Dermis lymphatic vessel endothelial cell (primary cell): ENCODE results near the gene STXBP3. TPM values are rescaled to one million over a fixed set of nuclear protein-coding genes. Genes with fewer than 3 reads are reported as not detected.

ENCODE experiments used
- total RNA-seq: library from RNA; depleted of rRNA; stranded (reverse); fragments of >200 nt; gene quantifications from 2 replicates; pipeline ENCODE4 v1.2.1, GENCODE V29; 2014

The STXBP3 gene, protein sequence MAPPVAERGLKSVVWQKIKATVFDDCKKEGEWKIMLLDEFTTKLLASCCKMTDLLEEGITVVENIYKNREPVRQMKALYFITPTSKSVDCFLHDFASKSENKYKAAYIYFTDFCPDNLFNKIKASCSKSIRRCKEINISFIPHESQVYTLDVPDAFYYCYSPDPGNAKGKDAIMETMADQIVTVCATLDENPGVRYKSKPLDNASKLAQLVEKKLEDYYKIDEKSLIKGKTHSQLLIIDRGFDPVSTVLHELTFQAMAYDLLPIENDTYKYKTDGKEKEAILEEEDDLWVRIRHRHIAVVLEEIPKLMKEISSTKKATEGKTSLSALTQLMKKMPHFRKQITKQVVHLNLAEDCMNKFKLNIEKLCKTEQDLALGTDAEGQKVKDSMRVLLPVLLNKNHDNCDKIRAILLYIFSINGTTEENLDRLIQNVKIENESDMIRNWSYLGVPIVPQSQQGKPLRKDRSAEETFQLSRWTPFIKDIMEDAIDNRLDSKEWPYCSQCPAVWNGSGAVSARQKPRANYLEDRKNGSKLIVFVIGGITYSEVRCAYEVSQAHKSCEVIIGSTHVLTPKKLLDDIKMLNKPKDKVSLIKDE
- 55.8 and 78.1 TPM in 2 replicates for total RNA-seq

DNA sequence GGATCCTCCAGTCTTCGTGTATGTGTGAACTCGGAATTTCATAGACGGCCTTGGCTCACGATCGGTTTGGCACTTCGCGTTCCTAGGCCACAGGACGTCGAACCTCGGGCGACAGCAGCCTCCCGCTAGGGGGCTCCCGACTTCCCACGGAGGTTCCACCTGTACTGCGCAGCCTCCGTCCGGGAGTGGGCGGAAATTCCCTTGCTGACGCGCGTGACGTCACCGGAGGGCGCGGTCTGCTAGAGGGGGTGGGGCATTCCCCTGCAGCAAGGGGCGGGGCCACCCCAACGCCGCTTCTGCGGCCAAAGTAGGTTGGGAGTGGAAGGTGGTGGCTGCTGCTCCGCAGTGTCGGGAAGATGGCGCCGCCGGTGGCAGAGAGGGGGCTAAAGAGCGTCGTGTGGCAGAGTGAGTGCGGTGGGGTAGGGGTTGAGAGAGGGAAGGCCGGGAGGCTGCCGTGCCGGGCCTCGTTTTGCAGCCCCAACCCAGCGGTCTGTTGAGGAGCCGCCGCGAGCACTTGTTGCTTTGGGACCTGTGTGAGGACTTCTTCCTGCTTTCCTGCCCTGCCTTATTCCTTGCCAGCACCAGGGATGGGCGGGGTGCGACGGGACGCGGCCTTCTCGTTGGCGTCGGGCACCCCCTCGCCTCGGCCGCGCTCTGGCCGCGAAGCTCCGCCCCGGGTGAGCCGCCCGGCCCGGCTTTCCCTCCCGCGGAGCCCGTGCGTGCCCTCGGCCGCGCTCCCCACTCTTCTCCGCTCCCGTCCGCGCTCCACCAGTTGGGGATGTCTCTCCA, at the start of gene STXBP3:
Gene STXBP3 (plus strand): TSS at position 293 of the 789 bp plus-strand sequence. CDS start 64 bp downstream, at position 357.

DNA sequence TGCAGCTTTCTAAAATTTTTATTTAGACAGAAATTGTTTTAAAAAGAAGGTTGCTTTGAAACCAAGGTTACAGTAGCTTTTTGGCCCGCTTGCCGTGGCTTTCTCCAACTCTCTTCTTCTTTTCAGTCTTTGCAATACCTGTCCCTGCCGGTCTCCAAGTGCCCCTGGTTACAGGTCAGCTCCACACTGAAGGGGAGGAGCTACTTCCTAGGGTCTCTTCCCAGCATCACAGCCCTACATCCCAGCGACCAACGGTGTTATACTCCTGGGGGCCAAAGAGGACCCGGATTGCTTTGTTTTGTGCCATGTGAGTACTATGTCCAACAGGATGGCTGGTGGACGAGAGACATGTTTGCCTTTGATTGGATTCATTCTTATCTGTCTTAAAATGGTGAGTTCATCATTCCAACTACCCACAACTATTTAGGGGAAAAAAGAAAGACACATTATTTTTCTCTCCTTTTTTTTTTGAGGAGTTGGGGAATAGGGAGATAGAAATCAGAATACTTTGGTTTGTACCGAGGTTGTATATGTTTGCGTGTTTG, 33.8 kb upstream of the STXBP3 start, which contains the start of gene FNDC7:
Gene FNDC7 (plus strand): TSS at position 303 of the 545 bp plus-strand sequence. CDS start 26 bp downstream, at position 329.

DNA sequence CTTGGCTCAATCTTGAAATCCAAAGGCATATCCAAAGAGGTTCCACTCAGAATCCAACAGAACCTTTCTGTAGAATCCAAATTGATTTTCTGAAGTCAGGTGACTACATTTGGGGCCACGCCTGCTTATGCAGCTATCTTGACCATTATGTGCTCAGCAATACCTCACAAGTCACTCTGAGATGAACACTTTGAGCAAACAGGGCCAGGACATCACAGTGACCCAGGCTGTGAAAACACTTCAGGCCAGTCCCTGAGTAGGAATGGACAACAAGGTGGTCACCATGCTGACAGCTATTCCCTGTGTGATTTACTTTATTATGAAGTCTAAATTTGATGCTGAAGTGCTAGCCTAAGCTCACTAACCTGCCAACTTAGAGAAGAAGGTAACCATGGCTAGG, 110.5 kb downstream of the STXBP3 start, which contains the start of gene AKNAD1:
Gene AKNAD1 (minus strand): TSS at position 101 of the 400 bp plus-strand sequence. CDS start 4,430 bp downstream, outside the sequence.

Other genes starting within 250 kb of the STXBP3 start
- 2.7 and 5.8 TPM in 2 replicates for gene EEIG2, start 186.6 kb upstream of the STXBP3 start, total RNA-seq
- 2.1 and 2.6 TPM in 2 replicates for gene HENMT1, start 85.6 kb upstream of the STXBP3 start, total RNA-seq
- gene PRPF38B, start 54.4 kb upstream of the STXBP3 start, total RNA-seq, result 13.4 and 13.7 TPM in 2 replicates
- under 0.01 TPM in 1 of 2 replicates, not detected in the other for gene FNDC7, start 33.8 kb upstream of the STXBP3 start, total RNA-seq
- gene AKNAD1, start 110.4 kb downstream of the STXBP3 start, total RNA-seq, result 0.09 and 0.11 TPM in 2 replicates
- 7.2 and 7.6 TPM in 2 replicates for gene GPSM2, start 130.3 kb downstream of the STXBP3 start, total RNA-seq
- 24.1 and 27.6 TPM in 2 replicates for gene CLCC1, start 216.8 kb downstream of the STXBP3 start, total RNA-seq